ENCODE measurements around the gene SEPTIN3.

DNA sequence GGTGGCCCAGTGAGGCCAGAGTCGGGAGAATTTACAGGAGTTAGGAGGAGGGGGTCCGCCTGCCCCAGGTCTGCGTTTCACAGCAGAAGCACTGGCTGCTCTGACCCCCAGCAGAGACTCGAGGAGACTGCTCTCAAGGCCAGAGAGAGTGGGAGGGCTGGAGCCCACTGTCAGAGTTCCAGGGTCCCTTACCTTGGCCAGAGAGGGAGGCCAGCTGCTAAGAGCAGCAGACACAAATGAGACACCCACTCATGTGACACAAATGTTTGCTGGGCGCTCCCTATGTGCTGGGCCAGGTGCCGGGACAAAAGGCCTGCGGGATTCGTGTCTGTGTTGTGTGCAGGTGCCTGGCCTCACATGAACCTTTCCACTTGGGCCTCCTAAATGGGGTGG lies 39.8 kb upstream of the SEPTIN3 start:
- no peak for TF ChIP-seq CTCF (conservative IDR thresholded peaks at IDR 0.05; ENCODE audit: low read depth, low read length)
- no peak for TF ChIP-seq EZH2 (IDR thresholded peaks at IDR 0.05; ENCODE audit: borderline replicate concordance, low read depth, low read length, poor library complexity, severe bottlenecking)

Data from A673 (cell line).